HG03045 (cell line): Measurements from ENCODE around the gene GNE.
A peak's percentile ranks its signal among the peaks of the same experiment; 100 is the strongest.
"Not testable (repeated sequence)": the region's sequence is repeated elsewhere in the genome, so short reads cannot be mapped to it uniquely, and the experiment has no call there.

Source experiments
- ATAC-seq: cut with Tn5 transposase; IDR thresholded peaks from one replicate; pipeline ENCODE4 v1.9.1; 2021; ENCODE audit warnings: mild to moderate bottlenecking, moderate library complexity; ENCODE audit not compliant: unreplicated experiment

GNE gene

DNA sequence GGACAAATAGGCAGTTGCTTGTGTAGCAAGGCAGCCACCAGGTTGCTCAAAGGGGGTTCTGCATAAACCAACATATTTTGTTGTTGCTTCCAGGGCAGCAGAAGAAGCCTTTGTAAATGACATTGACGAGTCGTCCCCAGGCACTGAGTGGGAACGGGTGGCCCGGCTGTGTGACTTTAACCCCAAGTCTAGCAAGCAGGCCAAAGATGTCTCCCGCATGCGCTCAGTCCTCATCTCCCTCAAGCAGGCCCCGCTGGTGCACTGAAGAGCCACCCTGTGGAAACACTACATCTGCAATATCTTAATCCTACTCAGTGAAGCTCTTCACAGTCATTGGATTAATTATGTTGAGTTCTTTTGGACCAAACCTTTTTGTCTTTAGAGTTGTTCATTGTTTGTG lies 46.7 kb downstream of the GNE start:
- ATAC-seq: no peak

DNA sequence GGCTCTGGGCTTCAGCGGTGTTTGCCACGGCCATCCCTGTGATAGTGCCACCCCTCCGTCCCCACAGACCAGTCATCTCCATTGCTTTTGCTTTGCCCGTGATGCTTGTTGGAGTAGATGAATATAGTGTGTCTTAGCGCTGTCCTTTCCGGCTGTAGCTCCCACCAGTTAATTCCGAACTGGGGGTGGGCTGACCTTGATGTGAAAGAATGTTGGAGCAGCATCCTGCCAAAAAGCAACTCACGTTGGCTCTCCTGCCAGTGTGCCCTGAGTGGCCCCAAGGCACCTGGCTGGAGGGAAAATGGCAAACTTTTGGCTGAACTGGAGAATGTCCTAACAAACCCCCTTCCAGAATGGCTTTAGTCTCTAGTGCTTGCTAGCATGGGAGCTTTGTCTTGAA lies 47.5 kb downstream of the GNE start:
- no peak for ATAC-seq

DNA sequence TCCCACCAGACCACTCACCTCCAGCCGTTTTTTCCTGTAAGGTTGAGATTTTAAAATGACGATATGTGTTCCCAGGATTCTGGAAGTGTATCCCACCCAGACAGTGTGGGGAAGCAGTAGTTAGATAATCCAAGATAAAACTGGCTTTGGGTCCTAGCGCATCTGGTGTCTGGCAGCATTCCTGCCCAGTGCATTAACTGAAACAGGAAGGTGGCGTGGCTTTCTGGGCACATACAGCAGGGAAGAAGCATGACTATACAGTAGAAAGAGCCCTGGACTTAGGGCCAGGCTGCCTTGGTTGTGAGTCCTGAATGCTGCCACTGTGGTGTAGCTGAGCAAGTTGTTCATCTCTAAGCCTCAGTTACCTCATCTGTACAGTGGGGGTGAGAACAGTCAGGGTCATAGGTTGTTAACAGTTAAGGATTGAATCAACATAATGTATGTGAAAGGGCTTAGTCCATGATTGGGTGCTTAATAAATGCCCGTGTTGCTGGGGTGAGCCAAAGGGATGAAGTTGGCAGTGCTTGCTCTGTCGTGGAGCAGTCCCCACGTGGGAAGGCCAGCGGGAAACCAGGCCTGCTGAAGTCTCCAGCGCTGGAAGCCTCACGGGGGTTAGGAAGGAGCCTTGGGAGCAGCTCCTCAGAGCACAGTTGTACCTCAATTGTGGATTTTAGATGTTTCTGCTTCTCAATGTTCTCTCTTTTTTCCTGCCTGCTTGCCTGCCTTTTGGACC lies 49.6 kb downstream of the GNE start:
- no peak for ATAC-seq

DNA sequence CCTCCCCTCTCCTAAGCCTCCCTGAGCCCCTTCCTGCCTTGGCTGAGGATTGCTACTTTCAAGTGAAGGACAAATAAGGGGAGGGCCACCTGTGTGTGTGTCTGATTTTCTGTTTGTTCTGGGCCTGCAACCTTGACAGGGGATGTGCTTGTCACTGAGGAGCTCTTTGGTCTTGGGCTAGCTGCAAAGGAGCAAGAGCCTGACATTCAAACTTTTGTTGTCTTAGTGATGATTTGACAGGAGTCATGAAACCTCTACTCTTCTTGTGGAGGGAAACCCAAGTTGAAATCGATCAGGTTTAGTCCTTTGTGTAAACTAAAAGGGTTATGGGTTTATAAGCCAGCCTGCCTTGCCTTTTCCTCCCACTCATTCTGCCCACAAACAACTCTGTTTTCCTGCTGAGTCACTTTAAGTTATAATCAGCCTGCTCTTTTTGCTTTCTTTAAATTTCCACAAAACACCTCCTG lies 50.7 kb downstream of the GNE start:
- no peak for ATAC-seq

DNA sequence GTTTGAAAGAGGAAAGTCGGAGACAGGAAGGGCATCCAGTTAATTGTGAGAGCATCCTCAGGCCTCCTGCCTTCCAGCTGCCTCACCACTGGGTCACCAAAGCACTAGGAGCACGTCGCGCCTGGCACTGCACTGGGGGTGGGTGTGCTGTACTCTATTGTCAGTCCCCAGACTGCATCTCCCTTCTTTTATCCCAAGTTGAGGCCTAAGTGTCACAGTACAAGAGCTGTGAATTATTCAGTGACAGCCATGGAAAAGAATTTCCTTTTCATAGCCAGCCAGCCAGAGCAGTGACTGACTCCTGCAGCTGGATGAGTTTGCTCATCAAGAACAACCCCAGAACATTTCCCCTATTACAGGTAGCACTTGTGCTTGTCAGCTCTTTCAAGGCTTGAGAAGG lies 51.2 kb downstream of the GNE start:
- ATAC-seq: no peak

DNA sequence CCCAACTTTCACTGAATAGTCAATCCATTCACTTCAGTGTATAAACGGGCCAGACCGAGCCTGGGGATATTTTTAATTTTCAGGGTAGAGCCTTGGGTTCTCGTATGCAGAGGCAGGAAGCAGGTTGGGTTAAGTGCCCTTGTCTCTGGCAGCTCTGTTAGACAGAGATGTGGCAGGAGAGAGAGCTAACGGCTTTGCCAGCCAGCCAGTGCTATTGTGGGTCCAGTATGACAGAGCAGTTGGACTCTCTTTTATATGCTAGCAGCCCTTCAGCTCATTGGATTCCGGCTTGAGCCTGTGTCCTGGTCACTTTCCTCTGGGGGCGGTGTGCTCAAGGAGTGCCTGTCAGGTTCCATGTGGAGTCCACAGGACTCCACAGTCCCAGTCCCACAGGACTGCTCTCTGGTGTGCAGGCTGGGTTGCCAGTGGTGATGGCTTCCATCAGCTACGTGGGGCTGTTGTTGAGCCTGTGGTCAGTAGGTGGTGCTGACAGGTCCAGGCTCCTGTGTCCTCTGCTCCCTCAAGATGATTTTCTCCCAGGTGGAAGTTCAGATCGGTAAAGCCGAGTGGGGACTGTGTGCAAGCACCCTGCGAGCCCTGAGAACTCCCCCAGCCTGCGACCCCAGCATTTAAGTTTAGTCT lies 53.2 kb downstream of the GNE start:
- no peak for ATAC-seq

DNA sequence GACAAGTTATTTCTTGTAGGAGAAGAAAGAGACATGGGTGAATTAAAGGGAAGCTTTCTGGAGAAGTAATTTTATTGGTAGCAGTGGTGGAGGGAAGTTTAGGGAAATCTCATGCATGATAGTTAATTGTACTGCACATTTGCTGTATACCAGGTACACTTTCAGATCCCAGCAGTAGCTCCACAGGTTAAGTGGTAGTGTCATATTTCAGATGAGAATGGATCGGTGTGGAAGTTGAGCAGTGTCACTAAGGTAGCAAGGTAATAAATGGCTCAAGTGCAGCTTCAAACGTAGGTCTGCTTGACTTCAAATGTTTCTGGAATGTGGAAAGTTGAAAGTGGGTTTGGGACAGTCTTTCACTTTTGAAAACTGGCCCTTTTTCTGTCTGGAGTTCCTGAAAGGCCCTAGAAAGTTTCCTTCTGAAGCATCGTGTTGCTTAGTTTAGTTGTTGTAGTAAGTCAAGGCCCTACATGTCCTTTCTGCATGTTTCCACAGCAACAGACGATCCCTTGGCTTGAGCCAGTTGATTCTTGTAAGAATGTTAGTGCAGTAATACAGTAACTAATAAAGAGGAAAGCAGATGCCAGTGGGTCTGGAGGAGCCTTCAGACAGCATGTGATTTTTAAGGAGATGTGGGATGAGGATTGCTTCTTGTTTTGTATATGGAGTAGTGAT lies 63.8 kb downstream of the GNE start:
- no peak for ATAC-seq

DNA sequence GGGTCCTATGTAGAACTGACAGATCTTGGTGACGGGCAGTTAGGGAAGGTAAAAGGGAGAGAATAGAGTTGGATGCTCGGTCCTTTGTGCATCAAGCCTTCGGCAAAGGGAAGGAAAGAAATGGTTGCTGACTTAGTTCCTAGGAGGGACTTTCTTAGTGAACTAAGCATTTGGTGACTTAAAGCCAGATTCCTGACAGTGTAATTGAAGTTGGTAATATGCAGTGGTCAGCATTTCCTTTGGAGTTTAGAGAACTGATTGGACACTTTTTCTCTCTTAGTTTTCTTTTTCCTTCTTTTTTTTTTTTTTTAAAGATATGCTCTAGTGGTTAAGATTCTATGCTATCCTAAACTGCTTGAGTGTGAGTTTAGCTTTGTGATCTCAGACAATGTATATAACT lies 65.2 kb downstream of the GNE start:
- ATAC-seq: no peak

DNA sequence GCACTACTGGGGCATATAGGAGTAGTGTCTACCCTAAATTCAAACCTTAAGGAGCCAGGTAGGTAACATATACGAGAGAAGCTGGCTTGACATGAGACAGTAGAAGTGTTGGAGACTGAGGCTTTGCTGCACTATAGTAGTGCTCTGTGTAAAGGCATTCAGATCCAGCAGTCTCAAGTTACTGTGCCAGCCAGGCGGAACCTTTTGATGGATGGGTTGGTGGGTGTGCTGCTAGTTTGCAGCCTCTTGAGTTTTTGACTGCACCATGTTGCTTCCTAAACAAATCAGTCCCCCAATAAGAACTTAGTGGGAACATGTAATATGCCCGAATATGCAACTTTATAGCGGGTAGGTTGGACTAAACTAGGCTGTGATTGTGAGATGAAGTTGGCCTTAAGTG lies 66.1 kb downstream of the GNE start:
- ATAC-seq: no peak

DNA sequence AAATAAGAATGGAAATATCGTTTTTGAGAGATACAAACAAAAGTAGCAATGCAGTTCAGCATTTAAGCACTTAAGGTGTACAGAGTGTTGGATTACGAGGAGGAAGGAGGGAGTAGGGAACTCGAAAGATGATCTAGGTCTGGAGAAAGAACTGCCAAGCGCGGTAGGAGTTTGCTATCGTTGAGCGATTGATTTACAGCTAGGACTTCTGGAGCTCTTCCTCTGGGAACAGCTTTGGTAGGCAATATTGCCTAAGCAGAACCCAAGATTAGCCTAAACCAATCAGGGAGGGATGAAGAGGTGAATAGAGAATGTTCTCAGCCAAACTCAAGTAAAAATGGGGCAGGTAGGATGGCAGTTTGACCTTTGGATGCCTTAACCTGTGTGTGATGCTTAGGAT lies 66.6 kb downstream of the GNE start:
- no peak for ATAC-seq

DNA sequence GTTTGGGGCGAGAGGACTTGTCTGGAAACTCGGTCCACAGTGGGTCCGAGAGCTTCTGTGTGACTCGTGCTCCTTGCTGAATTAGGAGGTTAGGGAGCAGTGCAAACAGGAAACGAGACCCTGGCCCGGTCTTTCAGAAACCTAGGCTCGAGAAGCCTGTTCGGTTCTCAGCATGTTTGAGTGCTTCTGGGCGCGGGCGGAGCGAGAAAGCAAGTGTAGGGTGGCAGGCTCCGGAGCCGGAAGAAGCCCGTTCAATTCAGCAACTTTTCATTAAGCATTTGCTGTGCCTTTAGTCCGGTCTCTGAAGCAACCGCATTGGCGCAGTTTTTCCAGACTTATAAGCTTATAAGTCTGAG lies 67.0 kb downstream of the GNE start:
- peak; percentile 6 for ATAC-seq

DNA sequence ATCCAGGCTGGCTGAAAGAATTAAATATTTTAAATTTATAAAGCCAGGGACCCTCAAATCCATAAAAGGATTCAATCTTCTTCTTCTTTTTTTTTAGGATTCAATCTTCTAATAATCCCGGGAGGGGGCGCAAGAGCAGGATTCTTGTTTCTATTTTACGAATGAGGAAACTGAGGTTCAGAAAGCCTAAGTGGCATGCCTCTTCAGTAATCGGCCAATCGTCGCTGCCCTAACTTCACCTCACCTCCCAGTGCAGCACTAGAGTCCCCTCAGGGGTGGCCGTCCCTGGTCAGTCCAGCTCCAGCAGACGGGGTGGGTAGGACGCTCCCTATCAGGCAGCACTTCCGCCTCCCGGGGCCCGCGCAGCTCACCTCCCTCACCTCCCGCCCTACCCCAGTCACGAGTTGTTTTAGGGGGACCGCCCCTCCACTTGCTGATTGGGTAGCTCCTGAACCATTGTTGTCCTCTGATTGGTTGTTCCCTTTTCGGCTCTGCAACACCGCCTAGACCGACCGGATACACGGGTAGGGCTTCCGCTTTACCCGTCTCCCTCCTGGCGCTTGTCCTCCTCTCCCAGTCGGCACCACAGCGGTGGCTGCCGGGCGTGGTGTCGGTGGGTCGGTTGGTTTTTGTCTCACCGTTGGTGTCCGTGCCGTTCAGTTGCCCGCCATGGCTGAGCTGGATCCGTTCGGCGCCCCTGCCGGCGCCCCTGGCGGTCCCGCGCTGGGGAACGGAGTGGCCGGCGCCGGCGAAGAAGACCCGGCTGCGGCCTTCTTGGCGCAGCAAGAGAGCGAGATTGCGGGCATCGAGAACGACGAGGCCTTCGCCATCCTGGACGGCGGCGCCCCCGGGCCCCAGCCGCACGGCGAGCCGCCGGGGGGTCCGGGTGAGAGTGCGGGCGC lies 67.6 kb downstream of the GNE start, which contains the start of gene CLTA:
TSS of gene CLTA (plus strand) at position 534 of the 902 bp plus-strand sequence. CDS start at position 670, 136 bp downstream.
- ATAC-seq: peak; percentile 99

DNA sequence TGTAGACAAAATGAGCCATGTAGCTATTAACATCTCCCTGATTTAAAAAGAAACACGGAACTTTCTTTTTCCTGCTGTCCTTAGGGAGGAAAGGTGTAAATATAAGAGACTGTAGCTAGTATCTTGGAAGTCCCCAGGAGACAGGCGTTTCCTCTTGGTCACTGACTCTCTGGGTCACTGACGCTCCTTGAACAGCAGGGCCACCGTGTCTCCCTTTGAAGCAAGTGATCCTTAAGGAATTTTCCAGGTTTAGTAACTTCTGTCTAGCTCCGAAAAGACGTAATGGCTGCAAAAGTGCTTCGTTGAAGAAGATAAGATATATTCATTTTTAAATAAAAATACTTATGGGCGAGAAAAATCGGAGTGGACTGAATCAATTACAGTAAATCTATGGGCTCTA lies 68.3 kb downstream of the GNE start:
- no peak for ATAC-seq

DNA sequence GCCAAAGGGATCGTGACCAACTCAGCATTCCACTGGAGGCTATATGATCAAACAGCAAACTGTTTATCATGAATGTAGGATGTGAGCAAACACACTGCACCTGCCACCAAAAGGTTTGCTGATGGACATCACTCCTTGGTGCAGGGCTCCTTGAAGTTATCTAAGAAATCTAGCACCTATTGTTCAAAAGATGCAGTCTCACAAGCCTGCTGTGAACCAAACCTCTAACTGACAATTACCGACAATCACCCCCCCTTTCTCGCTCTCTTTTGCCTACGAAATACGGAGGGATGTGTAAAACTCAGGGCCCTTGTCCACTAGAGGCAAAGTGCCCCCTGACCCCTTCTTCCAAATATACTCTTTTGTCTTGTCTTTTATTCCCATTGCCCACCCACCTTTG lies 70.0 kb downstream of the GNE start:
- ATAC-seq: no peak

DNA sequence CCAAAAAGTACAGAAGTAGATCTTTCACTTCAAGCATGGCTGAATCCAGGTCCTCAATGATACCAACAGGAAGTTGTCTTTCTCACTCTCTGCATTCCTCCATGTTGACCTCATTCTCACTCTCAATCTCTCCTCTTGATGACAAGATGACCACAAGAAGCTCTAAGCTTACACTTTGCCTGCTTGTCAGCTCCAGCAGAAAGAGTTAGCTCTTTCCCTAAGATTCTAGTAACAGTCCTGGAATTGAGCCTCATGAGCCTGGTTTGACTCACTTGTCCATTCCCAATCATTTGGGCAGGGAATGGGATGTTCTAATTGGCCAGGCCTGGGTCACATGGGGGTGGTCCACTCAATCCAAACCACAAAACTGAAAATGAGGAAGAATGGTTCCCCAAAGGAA lies 70.8 kb downstream of the GNE start:
- ATAC-seq: no peak

DNA sequence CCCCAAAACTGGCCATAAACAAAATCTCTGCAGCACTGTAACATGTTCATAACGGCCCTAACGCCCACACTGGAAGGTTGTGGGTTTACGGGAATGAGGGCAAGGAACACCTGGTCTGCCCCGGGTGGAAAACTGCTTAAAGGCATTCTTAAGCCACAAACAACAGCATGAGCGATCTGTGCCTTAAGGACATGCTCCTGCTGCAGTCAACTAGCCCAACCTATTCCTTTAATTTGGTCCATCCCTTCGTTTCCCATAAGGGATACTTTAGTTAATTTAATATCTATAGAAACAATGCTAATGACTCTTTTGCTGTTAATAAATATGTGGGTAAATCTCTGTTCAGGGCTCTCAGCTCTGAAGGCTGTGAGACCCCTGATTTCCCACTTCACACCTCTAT lies 78.0 kb downstream of the GNE start:
- ATAC-seq: not testable (repeated sequence)

DNA sequence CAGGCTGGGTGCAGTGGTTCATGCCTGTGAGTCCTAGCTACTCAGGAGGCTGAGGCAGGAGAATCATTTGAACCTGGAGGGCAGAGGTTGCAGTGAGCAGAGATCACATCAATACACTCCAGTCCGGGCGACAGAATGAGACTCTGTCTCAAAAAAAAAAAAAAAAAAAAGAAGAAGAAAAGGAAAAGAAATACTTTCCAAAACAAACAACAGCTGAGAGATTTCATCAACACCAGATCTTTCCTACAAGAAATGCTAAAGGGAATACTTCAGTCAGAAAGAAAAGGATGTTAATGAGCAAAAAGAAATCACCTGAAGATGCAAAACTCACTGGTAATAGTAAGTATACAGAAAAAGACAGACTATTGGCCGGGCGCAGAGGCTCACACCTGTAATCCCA lies 80.7 kb downstream of the GNE start:
- no peak for ATAC-seq

DNA sequence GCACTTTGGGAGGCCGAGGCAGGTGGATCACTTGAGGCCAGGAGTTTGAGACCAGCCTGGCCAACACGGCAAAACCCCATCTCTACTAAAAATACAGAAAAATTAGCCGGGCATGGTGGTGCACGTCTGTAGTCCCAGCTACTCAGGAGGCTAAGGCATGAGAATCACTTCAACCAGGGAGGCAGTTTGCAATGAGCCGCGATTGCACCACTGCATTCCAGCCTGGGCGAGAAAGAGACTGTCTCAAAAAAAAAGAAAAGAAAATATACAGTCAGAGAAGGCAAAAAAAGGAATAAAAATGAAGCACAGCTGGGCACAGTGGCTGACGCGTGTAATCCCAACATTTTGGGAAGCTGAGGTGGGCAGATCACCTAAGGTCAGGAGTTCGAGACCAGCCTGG lies 81.8 kb downstream of the GNE start:
- not testable (repeated sequence) for ATAC-seq

DNA sequence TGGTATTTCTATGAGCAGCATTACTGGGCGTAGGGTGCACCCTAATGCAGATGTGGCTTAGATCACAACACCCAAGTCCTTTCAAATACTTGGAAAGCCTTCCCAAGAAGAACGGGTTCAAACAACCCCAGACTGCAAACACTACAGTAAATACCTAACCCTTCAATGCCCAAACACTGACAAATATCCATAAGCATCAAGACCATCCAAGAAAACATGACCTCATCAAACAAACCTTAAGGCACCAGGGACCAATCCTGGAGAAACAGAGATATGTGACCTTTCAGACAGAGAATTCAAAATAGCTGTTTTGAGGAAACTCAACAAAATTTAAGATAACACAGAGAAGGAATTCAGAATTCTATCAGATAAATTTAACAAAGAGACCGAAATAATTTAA lies 83.0 kb downstream of the GNE start:
- ATAC-seq: not testable (repeated sequence)

DNA sequence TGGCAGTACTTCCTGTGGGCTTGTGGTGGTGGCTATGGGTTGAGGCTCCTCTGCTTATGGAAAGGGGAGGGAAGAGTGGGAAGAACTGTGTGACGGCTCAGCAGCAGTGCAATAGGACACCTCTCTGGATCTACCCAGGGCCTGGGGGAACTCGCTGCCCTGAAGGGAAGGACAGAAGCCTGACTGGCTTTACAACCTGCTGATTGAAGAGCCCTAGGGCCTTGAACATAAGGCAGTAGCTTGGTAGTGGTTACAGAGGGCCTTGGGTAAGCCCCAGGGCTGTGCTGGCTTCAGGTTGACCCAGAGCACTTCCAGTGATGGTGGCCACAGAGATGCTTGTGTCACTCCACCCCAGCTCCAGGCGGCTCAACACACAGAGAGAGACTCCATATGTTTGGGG lies 83.5 kb downstream of the GNE start:
- ATAC-seq: no peak

DNA sequence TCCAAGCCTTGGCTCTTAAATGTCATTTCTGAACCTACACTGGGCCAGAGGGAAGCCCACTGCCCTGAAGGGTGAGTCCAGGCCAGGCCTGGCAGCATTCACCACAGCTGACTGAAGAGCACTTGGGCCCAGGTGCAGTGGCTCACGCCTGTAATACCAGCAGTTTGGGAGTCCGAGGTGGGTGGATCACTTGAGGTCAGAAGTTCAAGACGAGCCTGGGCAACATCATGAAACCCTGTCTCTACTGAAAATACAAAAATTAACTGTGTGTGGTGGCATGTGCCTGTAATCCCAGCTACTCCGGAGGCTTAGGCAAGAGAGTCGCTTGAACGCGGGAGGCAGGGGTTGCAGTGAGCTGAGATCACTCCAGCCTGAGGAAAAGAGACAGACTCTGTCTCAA lies 84.0 kb downstream of the GNE start:
- no peak for ATAC-seq
